ENCODE results near the gene HOGA1.

Gene HOGA1

DNA sequence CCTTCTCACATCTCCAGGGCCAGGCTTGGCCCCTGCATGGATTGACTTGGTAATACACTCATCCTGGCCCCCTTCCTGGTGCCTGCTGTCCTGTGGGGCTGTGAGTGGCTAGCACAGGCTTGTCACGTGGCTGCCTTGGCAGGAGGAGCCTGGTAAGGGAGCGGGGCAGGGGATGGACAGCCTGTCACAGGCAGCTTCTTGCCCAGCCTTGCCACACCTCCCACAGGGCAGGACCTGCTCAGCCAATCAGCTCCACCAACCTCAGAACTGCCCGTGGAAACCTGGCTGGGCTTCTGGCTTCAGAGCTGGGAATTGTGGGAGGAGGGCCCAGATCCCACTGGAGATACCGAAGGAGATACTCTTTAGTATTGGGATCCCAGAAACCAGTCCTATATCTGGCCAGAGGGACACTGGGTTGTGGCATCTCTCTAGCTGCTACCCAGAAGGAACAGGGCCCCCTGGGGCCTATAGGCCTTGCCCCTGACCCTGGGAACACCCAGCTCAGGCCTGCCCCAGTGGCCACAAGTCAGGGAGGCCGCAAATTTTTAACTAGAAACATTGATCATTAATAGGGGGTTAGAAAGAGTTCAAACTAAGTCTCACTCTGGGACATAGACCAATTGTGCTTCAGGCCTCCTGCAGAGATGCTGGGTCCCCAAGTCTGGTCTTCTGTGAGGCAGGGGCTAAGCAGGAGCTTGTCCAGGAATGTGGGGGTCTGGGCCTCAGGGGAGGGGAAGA lies at the start of gene HOGA1:
Gene HOGA1 (plus strand): TSS at position 330 of the 738 bp plus-strand sequence. CDS start 315 bp downstream, at position 645.
- no peak for TF ChIP-seq ZNF274 (IDR thresholded peaks at IDR 0.05; ENCODE audit: low read depth, low read length)
- no peak within 1 kb of the TSS for H3K4me3 ChIP-seq (ENCODE audit: low read length)

DNA sequence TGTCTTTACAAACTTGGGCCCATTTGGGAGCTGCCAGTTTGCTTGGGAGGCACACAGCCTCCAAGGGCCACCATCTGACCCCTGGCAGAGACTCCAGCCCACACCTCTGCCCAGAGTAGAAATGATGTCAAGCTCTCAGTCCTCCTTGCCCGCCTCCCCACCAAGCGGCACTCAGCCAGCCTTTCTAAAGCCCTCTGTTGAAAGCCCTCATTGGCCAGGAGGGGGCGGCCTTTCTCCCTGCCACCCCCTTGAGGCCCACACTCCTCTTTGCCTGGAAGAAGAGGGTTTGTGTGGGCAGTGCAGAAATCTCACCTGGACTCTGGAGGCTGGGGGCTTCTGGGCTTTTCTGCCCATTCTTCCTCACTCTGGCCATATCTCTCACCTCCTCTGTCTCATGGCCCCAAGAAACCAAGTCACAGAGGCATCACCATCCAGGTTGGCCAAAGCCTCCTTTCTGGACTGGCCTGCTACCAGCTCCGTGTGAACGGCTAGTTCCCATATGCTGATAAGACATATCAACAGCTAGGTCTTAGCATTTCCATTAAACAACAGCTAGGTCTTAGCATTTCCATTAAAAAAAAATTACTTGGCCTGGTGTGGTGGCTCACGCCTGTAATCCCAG lies 49.3 kb upstream of the HOGA1 start:
- no peak overlapping the region for H3K4me3 ChIP-seq (ENCODE audit: low read length)
- TF ChIP-seq ZNF274 (IDR thresholded peaks at IDR 0.05; ENCODE audit: low read depth, low read length): no peak

DNA sequence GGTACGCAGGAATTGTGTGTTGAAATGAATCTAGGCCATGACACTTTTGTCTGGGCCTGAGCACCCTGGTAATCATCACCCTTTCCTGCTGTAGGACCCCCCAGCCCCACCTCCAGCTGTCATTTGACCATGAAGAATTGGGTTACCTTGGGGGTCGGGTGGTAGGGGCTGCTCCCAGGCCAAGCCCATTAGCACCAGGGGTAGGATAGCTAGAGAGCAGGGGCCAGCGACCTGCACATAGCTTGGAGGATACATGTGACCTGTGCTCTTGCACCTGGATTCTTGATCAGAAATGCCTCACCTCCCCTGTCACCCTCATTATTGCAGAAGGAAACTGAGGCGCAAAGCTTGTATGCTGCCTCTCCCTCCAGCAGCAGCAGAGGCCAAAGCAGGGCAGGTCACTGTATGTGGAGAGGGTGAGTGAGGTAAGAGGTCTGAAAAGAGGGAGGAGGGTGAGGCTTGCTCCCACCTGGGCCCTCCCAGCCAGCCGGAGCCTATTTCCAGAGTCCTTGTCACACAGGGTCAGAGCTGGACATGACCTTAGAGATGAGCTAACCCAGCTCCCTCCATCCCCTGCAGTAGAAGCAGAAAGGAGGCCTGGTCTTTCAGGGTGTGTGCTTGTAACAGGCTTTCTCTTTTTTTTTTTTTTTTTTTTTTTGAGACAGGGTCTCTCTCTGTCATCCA lies 46.9 kb upstream of the HOGA1 start:
- TF ChIP-seq ZNF274 (IDR thresholded peaks at IDR 0.05; ENCODE audit: low read depth, low read length): no peak
- H3K4me3 ChIP-seq (ENCODE audit: low read length): no peak overlapping the region

DNA sequence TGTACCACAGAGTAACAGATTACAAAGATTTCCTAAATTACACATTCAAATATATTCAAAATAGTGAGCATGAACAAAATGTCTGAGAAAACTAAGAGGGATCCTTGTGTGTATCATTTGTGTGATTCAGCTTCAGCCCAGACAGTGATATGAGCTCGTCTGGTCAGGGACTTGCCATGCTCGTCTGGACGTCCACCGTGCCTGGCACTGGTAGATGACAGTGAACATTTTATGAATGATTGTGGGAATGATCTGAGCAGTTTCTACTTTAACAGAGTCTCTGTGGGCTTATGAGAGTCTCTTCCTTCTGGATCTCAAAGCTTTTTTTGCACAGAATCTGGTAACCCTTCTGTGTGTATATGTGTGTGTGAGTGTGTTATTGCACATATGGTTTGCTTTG lies 45.8 kb upstream of the HOGA1 start:
- no peak for TF ChIP-seq ZNF274 (IDR thresholded peaks at IDR 0.05; ENCODE audit: low read depth, low read length)
- no peak overlapping the region for H3K4me3 ChIP-seq (ENCODE audit: low read length)

DNA sequence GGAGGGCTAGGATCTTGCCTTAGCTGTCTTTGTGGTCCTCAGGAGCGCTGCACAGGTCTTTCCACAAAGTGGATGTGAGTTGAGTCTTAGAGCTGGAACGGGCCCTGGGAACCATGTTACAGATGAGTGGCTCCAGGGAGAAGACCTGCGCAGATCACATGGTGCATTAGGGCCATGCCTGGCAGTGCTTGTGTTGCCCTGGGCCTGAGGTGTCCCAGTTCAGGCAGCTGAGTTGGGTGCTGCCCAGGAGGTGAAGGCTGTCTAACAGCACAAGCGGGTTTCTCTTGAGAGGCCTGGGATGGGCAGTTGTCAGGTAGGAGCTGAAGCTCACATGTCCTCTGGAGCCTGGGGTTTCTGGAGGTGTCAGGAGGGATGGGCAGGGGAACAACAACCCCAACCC lies 45.4 kb upstream of the HOGA1 start:
- no peak for TF ChIP-seq ZNF274 (IDR thresholded peaks at IDR 0.05; ENCODE audit: low read depth, low read length)
- H3K4me3 ChIP-seq (ENCODE audit: low read length): no peak overlapping the region

DNA sequence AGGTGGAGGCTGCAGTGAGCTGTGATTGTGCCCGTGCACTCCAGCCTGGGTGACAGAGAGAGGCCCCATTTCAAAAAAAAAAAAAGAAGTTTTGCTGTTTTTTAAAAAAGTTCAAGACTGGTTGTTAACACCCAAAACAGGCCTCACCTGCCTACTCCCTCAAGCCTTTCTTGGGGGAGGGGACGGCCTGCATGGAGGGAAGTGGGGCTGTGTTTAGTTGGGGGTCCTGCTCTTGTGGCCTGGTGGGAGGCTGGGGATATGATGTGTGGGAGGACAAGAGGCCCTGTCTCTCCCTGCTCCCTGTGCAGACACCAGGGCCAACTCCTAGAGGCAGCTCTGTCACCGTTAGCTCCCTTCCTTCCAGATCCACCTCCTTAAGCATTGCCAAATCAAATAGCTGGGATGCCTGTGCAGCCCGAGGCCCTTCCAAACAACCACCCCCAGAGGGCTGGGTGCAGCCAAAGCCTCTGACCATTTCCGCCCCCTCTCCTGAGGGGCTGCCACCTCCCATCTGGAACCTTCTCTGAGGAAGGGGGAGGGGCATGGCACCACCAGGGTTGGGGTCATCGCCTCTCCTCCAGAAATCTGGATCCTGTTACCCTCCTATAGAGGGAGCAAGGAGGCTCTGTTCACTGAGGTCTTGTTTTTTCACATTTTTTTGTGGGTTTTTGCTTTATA lies 44.5 kb upstream of the HOGA1 start:
- H3K4me3 ChIP-seq (ENCODE audit: low read length): no peak overlapping the region
- no peak for TF ChIP-seq ZNF274 (IDR thresholded peaks at IDR 0.05; ENCODE audit: low read depth, low read length)

DNA sequence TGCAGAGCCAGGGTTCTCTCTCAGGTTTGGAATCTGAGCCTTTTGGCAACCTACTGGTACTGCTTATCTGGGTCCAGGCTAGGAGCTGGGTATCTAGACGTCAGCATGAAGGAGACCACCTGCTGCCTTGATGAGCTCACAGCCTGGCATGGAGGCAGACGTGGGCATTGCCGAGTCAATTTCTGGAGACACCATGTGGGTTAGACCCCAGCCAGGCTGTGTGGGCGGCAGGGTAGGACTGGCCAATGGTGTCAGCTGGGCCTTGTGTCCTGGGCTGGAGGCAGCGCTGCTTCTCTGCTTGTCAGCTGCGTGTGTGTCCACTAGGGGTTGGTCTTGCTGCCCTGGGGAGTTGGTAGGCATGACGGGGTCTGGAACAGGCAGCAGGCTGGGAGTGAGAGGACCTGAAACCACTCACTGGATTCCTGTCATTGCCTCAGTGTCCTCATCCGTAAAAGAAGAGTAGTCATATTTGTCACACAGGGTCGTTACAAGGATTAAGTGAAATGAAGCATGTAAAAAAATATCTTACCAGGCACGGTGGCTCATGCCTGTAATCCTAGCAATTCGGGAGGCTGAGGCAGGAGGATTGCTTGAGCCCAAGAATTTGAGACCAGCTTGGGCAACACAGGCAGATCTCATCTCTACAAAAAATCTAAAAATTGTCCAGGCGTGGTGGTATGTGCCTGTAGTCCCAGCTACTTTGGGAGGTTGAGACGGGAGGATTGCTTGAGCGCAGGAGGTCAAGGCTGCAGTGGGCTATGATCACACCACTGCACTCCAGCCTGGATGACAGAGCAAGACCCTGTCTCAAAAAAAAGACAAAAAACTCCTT lies 43.3 kb upstream of the HOGA1 start:
- TF ChIP-seq ZNF274 (IDR thresholded peaks at IDR 0.05; ENCODE audit: low read depth, low read length): no peak
- no peak overlapping the region for H3K4me3 ChIP-seq (ENCODE audit: low read length)

DNA sequence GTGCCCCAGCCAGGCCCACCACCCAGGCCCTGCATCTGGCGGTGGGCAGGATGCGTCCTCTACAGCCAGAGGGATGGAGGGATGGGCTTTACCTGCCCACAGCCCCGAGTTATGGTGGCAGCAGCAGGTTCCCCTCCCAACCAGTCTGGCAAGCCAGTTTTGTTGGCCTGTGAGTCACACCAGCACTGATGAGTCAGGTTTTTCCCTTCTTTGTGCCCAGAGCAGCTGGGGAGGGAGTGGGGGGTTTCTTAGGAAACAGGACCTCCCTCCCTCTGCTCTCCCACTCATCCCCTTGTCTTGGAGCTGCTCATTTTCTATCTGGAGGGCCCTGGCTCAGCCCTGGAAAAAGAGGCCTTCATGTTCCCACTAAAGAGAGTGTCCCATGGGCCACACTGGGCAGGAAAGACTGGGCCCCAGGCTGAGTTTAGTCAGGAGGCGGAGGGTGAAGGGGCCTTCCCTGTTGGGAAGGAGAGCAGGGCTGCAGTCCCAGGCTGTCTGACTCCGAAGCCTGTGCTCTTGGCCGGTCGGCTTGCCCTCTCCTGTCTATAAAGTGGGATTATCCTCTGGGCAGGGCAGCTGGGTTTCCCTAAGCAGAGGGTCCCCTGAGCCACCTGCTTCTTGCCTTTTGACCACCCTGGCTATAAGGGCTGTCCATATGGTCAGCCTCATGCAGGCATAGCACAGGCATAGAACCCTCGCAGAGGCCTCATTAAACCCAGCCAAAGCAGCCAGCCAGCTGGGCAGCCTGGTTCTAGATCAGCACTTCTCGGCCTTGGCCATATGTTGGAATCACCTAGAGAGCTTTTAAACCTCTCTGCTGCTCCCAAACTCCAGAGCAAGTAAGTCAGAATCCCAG lies 41.8 kb upstream of the HOGA1 start:
- no peak for TF ChIP-seq ZNF274 (IDR thresholded peaks at IDR 0.05; ENCODE audit: low read depth, low read length)
- no peak overlapping the region for H3K4me3 ChIP-seq (ENCODE audit: low read length)

DNA sequence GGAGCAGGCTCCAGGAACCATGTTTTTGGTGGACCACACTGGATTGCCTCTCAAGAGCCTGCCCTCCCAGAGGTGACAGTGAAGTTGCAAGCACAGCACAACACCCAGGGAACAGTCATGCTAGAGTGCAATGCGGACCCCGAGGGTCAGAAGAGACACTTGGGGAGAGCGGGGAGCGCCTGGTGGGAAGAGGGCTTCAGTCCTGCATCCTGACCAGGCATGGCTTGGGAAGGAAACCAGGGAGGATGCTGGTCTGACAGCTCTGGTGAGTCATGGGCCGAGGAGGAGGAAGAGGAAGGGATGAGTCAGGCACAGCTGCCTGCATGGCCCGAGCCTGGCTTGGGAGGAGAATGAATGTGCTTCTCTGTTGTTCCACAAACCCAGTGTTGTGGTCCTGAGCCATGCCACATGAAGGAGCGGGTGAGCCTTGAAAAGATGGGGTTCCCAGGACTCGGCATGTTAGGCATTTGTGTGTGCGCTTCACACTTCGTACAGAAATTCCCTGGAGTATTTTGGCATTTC lies 41.1 kb upstream of the HOGA1 start:
- no peak overlapping the region for H3K4me3 ChIP-seq (ENCODE audit: low read length)
- TF ChIP-seq ZNF274 (IDR thresholded peaks at IDR 0.05; ENCODE audit: low read depth, low read length): no peak

DNA sequence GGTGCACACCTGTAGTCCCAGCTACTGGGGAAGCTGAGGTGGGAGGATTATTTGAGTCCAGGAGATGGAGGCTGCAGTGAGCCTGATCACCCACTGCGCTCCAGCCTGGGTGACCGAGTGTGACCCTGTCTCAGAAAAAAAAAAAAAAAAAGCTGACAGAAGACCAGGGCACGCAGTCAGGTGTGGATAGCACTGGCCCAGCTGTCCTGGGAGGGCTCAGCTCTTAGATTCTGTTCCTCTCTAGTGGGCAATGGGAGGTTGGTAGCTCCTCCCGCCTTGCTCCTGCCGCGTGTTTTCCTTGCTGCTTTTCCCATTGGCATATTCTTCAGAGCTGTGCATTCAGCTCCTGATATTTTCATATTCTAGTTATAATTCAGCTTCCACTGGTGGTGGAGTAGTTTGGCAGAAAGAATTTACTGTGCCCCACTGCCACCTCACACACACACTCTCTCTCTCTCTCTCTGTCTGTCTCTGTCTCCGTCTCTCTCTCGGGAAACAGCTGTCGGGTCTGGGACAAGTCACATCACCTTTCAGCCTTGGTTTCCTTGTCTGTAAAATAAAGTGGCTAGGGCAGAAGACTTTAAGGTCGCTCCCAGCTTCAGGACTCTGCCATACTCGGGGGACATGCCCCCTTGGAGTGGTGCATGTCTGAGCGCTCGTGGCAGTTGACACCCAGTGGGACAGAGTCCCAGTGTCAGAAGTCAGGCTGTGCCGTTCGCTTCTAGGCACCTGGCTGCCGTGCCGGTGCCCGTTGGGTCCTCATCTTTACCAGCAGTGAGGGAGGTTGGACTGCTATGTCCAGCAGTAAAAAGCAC lies 37.5 kb upstream of the HOGA1 start:
- no peak for TF ChIP-seq ZNF274 (IDR thresholded peaks at IDR 0.05; ENCODE audit: low read depth, low read length)
- H3K4me3 ChIP-seq (ENCODE audit: low read length): no peak overlapping the region

DNA sequence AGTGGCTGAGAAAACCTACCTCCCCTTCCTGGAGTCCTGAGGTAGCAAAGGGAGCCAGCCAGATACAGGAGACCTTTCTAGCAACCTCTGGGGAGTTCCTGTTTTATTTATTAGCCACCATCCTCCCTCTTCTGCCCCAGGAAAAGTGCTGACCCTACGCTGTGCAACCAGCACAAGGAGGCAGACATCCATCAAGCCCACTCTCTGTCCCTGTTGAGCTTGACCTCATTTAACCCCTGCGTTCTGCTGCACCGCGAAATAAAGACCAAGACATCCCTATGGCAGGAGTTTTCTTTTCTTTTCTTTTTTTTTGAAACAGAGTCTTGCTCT lies 37.0 kb upstream of the HOGA1 start:
- no peak for TF ChIP-seq ZNF274 (IDR thresholded peaks at IDR 0.05; ENCODE audit: low read depth, low read length)
- H3K4me3 ChIP-seq (ENCODE audit: low read length): no peak overlapping the region

DNA sequence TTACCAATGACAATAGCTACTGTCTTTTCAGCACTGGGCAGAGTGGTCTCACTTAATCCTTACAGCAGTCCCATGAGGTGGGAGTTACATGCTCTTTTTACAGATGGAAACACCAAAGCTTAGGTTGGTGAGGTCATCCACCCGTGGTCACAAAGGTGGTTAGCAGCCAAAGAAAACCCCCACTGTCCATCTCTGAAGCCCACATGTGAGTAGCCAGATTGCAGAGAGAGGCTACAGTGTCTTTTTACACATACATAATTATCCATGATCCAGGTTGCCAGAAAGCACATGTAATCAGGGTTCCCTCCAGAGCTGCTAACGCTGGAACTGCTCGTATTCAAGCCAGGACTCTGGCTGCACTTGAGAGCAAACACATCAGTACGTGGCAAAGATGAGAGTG lies 36.2 kb upstream of the HOGA1 start:
- TF ChIP-seq ZNF274 (IDR thresholded peaks at IDR 0.05; ENCODE audit: low read depth, low read length): no peak

More for the DNA sequence above, 36.2 kb upstream of the HOGA1 start:
- H3K4me3 ChIP-seq (ENCODE audit: low read length): no peak overlapping the region

Data from GM08714 (cell line).